ENCODE data around the gene RANBP1.

Gene RANBP1

DNA sequence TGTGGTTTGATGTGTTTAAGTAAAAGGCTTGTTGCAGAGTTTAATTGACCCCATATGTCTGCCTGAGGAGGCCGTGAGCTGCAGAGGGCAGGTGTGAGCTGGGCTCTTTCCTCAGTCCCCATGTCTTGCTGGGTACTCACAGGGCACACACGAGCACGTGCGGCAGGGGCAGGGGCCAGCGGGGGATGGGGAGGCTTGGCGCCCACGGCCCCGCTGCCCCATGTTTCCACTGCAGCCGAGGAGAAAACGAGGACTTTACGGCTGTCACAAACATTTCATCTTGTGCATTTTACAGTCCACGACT is 59.6 kb downstream of the RANBP1 start:
- no peak for DNase-seq

DNA sequence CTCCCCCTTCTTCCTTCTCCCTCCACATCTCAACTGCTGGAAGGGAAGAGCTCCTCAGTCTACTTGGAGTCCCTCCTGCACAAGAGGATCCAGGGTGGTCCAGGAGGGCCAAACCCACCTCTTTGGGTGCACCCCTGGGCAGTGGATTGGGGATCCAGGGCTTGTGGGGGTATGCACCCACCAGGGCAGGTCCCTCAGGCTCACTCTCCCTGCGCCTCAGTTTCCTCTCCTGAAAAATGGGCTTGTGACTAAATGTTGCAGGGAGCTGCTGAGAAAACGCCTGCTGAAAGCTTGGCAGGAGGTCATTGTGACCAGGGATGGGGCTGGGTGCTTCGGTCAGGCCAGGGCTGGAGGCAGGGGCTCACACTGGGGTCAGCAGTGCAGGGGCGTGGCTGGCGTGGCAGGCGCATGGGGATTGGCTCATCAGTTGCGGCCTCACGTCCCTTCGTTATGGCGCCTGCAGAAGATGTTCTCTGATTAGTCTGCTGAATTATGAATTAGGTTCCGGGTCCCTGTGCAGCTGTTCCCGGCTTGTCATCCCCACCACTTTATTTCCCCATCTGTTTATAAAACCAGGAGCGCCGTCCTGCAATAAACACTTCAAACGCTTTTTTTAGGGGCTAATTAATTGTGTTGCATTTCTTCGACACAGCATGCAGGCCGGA is 60.6 kb downstream of the RANBP1 start:
- DNase-seq: no peak
